ENCODE measurements around the gene MRPL36.

DNA sequence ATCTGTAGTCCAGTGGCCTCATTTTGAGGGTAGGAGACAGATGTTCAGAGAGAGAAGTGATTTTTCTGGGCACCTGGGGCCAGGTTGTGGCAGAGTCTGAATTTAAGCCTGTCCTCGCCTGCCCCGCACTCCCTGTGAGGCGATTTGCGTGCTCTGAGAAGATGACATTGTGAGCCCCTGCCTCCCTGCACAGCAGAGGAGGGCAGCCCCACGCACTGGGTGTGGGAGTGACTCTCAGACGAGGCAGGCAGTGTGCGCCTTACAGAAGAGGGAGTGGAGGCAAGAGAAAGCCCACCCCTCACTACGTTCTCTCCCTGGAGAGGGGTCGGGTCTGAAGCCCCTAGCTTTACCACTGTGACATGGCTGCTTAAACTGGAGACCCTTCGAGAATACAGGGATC lies 47.4 kb upstream of the MRPL36 start:
- TF ChIP-seq, protein P1, sequence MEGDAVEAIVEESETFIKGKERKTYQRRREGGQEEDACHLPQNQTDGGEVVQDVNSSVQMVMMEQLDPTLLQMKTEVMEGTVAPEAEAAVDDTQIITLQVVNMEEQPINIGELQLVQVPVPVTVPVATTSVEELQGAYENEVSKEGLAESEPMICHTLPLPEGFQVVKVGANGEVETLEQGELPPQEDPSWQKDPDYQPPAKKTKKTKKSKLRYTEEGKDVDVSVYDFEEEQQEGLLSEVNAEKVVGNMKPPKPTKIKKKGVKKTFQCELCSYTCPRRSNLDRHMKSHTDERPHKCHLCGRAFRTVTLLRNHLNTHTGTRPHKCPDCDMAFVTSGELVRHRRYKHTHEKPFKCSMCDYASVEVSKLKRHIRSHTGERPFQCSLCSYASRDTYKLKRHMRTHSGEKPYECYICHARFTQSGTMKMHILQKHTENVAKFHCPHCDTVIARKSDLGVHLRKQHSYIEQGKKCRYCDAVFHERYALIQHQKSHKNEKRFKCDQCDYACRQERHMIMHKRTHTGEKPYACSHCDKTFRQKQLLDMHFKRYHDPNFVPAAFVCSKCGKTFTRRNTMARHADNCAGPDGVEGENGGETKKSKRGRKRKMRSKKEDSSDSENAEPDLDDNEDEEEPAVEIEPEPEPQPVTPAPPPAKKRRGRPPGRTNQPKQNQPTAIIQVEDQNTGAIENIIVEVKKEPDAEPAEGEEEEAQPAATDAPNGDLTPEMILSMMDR (IDR thresholded peaks at IDR 0.05), result no peak
- no peak for TF ChIP-seq ZFX (IDR thresholded peaks at IDR 0.05; ENCODE audit: borderline replicate concordance)
